Skeletal muscle cell (primary cell): ENCODE data around the gene TPPP3.
A peak's percentile ranks its signal among the peaks of the same experiment; 100 is the strongest.

Experiments used
- DNase-seq: peaks from one replicate; pipeline ENCODE4 v3.0.0-alpha.2; 2010; ENCODE audit warnings: low read depth
- H3K4me3 ChIP-seq: 2 replicates; pipeline ENCODE4 v1.5.1; 2011; ENCODE audit warnings: low read depth, mild to moderate bottlenecking, control low read depth, low read length, moderate library complexity

Gene TPPP3

DNA sequence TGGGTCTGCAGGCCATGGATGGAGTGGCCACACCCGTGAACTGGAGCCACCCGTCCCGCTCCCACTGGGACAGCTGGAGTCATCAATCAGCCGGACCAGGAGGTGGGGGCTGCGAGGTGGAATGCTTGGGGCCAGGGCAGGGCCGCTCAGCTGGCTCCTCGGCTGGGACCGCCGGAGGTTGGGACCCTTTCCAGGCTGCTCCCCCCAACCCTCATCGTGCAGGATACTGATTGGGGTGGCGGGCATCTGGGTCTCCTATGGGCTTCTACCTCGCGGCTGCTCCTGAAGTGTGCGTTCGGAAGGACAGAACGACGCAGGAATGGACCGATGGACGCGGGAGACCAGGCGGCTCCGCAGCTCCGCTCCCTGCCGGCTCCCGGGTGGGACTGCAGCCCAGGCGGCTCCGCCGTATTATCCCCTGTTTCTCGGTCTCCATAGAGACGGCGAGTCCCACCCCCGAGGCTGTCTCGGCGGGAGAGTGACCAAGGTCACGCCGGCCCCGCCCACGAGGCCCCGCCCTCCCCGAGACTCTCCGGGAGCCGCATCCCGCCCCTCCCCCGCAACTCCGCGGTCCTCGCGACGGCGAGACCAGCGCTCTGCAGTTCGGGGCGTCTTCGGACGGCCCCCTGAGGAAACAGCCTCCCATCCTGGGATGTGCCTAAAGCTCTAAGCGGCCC is at the start of gene TPPP3:
TPPP3 (minus strand) TSS at position 388 of the 677 bp plus-strand sequence. CDS start 2,387 bp downstream, outside the sequence.
- peak within 1 kb of the TSS; percentile 39 for H3K4me3 ChIP-seq

DNA sequence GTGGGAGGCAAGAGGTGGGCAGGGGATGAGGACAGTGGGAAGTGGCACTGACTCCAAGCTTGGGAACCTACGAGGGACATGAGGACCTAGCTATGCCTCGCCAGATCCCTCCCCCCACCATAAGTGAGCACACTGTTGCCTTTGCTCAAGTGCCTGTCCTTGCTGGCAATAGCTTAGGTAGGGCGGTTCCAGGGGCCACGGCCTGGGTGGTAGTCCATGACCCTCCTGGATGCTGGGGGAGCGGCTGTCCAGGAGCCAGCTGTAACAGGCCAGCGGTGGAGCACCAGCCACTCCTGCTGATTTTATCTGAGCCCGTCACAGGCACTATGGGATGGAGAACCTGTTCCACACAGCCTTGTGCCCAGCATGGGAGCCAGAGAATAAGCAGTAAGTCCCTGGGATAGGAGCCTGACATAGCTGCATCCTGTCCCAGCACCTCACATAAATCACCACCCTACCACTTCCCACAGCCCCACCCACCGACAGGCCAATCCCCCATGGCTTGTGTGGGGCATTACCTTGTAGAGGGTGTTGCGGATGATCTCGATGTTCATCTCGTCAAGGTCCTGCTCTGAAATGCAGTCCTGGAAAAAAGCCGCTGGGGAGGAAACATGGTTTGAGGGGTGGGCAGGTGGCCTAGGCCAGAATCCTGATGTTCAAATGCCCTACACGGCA is 49.4 kb upstream of the TPPP3 start:
- no peak overlapping the region for H3K4me3 ChIP-seq
- DNase-seq: no peak

More for the DNA sequence above, at the start of gene TPPP3:
- no peak for DNase-seq

DNA sequence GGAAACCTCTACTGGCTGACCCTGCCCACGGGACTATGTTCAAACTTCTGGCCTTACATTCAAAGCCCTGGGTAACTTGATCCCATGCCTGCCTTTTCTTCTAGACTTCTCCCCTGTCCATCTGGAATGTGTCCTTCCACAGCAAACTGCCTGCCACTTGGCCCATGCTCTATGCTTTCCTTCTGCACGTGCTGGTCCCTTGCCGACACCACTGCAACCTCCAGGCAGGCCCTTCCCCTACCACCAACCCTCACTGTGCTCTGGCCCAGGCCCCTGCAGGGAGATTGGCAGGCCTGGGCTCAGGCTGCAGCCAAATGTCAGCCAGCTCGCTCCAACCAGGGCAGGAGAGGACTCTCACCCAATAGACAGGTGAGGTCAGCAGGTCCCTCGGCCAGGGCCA is 48.6 kb upstream of the TPPP3 start:
- H3K4me3 ChIP-seq: no peak overlapping the region
- no peak for DNase-seq

DNA sequence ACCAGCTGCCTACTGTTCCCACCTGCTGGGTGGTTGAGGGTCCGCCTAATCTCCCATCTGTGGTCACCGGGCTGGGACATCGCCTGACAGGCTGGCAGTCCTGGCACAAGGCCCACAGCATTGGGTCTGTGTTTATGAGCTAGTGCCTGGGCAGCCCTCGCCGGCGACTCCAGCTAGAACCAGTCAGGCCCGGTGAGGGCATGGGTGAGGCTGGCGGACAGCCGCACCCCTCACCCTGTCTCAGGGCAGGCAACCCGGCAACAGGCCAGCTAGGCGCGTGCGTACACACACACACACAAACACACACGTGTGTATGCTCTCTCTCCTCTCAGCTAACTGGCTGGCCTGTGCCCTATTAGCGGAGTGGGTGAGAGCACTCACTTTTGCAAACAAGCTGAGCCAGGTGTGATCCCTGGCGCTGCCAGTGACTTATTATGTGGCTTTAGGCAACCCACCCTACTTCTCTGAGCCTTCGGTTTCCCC is 48.0 kb upstream of the TPPP3 start:
- no peak overlapping the region for H3K4me3 ChIP-seq
- no peak for DNase-seq

DNA sequence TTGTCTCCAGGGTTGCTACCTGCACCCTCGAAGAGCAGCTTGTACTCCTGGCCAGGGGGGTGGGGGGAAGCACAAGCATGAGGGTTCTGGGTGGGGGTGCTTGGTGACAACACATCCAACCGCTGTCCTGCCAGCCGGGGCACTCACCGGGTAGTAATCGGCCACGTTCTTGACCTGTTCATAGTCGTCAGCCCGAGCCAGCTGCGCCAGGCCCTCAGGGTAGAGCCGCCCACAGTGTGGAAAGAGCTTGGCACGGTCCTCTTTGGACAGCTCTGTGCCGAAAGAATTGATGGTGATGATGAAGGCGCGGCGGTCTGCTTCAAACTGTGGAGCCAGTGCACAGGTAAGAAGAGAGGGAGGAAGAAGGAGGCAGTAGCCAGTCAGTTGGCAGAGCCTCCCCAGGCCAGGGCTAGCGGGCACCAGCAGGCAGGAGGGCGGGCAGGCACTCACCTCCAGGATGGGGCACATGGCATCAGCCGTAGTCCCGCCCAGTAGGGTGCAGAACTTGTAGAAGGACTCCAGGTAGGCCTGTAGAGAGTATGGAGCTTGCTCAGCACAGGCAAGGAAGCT is 45.6 kb upstream of the TPPP3 start:
- no peak overlapping the region for H3K4me3 ChIP-seq
- no peak for DNase-seq

DNA sequence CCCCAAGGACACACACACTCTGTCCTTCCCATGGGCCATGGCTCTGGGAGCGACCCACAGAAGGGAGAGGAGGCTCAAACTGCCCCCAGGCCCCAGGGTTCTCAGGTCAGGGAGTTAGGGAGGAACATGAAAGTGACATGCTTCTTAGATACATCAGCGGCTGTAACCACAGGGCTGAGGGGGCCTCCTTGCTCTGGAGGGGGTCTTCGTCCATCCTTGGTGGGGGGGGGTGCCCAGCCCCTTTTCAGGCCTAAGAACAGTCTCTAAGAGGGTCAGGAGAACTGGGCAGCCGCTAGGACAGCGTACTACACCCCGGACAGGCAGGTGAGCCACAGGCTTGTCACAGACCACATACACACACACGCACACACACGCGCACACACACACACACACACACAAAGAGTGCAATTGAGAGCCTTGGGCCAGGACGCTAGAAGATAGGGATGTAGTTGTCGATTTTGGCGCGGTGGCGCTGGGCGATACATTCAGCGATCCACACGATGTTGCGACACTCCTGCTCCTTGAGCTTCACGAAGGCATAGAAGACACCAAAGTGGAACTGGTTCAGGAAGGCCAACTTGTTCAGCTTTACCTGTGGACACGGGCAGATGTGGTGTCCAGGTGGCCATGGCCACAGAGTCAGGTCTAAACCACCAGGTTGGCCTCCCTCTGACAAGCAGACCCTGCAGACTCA is 44.9 kb upstream of the TPPP3 start:
- H3K4me3 ChIP-seq: no peak overlapping the region
- DNase-seq: no peak

DNA sequence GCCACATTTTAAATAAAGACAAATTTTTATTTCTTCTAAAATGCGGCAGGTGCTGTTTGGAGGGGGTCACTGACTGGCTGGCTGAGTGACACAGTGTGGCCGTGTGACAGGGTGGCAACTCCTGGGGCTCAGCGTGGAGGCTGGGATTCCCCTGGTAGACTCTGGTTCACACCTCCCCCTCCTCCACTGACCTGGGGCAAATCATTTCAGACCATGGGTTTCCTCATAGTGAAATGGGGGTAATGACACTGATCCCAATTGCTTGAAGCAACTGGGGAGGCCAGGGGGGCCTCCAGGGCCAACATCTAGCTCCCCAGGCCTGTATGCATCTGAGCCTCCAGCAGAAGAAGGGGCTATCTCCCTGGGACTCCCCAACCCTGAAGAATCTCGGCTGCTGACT is 44.2 kb upstream of the TPPP3 start:
- no peak overlapping the region for H3K4me3 ChIP-seq
- DNase-seq: no peak

DNA sequence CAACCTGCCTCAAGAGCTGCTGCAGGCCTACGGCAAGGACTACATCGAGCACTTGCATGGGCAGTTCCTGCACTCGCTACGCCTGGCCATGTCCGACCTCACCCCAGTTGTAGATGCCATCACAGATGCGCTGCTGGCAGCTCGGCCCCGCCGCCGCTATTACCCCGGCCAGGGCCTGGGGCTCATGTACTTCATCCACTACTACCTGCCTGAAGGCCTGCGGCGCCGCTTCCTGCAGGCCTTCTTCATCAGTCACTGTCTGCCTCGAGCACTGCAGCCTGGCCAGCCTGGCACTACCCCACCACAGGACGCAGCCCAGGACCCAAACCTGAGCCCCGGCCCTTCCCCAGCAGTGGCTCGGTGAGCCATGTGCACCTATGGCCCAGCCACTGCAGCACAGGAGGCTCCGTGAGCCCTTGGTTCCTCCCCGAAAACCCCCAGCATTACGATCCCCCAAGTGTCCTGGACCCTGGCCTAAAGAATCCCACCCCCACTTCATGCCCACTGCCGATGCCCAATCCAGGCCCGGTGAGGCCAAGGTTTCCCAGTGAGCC is 43.4 kb upstream of the TPPP3 start:
- H3K4me3 ChIP-seq: no peak overlapping the region

DNA sequence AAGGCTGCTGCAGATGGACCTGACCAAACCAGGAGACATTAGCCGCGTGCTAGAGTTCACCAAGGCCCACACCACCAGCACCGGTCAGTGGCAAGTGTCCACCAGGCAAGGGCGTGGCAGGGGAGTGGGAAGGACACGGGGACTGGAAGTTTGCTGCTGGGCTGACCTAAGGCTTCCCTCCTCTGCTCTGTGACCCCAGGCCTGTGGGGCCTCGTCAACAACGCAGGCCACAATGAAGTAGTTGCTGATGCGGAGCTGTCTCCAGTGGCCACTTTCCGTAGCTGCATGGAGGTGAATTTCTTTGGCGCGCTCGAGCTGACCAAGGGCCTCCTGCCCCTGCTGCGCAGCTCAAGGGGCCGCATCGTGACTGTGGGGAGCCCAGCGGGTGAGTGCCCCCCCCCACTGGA is 42.5 kb upstream of the TPPP3 start:
- no peak for DNase-seq
- no peak overlapping the region for H3K4me3 ChIP-seq

More for the DNA sequence above, 43.4 kb upstream of the TPPP3 start:
- no peak for DNase-seq

DNA sequence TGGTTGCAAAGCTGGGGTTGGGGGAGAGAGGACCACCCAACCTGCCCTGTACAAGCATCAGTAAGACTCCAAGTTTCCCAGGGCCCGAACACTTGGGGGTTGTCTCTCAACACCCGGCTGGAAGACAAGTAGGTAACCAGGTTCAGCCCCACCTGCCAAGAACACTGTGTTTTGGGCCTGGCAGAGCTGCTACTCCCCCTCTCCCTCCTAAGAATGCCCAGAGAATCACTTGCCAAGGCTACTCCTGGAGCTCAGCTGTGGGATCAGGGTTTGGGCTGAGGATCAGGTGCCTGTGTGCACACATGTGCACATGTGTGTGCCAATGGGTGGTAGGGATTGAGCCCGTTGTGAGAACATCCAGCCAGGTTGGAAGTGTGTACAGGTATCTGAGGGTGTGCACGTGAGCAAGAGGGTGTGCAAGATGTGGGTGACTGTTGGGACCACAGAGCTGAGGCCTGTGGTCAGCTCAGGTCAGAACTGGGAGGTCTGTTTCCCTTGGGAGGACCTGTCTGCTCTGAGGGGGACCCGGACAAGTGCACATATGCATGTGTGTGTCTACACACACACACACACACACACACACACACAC is 39.9 kb upstream of the TPPP3 start:
- DNase-seq: no peak
- no peak overlapping the region for H3K4me3 ChIP-seq

DNA sequence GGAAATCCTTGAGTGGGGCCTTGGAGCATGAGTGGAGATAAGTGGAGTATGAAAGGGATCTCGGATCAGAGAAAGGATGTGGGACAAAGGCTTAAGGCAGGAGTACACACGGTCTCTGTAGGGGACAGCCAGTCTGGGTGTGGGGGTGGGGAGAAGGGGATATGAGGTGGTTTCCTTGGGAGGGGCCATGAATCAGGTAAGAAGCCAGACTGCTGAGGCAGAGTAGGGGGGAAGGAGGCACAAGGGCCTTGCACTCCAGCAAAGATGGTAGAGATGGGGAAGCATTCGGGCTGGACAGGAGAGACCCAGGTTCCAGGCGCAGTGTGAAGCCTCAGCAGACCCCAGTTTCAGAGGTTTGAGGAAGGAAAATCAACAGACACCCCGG is 39.2 kb upstream of the TPPP3 start:
- DNase-seq: no peak
- H3K4me3 ChIP-seq: no peak overlapping the region

DNA sequence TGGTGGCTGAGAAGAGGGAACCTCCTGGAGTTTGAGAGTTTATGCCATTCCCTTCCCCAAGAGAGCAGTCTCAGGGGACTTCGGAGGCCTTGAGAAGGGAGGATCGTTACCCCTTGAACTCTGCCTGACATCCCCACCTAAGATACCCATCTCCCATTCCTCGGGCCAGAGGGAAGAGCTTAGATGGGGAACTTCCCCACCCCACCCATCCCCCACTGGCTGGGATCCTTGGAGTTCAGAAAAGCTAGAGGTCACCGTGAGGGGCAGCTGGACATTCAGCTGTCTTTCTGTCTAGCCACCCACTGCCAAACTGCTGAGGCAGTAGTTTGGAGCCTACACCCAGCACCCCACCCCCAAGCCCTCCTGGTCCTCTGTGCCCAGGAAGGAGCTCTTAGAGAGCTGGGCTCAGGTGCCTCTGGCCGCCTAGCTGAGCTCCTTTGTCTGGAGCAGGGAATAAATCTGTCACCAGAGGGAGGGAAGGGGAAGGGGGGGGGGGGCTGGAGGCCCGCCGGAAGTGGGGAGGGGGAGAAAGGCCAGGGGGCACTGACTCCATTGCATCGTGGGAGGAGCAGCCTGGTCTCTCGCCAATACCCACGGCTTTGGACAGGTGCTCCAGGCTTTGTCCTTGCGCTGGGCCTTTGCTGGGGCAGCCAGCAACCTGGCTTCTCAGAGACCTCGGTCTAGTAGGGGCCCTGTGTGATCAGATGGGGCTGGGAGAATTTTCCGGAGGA is 38.6 kb upstream of the TPPP3 start:
- no peak for DNase-seq
- H3K4me3 ChIP-seq: peak overlapping the region; percentile 45

DNA sequence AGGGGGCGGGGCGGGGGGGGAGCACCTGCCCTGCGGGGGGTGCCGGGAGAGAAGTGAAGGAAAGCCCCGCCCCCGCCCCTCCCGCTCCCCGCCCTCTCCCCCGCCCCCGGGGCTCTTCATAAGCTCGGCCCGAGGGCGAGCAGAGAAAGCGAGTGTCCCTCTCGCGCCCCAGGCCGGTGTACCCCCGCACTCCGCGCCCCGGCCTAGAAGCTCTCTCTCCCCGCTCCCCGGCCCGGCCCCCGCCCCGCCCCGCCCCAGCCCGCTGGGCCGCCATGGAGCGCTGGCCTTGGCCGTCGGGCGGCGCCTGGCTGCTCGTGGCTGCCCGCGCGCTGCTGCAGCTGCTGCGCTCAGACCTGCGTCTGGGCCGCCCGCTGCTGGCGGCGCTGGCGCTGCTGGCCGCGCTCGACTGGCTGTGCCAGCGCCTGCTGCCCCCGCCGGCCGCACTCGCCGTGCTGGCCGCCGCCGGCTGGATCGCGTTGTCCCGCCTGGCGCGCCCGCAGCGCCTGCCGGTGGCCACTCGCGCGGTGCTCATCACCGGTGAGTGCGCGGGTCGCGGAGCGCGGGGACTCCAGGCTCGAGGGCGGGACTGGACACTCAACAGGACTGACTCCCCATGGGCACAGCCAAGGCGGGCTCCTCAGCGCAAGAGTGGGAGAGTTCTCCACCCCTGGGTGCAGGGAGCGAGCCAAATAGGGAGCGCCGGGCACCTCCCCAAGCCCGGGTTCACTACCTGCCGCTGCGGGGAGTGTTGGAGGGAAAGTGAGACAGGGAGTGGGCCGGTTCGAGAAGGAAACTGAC is 37.9 kb upstream of the TPPP3 start, which contains the start of gene HSD11B2:
HSD11B2 (plus strand) TSS at position 145 of the 798 bp plus-strand sequence; CDS start at position 273, 128 bp downstream.
- DNase-seq: no peak
- H3K4me3 ChIP-seq: peak within 1 kb of the TSS; percentile 45

DNA sequence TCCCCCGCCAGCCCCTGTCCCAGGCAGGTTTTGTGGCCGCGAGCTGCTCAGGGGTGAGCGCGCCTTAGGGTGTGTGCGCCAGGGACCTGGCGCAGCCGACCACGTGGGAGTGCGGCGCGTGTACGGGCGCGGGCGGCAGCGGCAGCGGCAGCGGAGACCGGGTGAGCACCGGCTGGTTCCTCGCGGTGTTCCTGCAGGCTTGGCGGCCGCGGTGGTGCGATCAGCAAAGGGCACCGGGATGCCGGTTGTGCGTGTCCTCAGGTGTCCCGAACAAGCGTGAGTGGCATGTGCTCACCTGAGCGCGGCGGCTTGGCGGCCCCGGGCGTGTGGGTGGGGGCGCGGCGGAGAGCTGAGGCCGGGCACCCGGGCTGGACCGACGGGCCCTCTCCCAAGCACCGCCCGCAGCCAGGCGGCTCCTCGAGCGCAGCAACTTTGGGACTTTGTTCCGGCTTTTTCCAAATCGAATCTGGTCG is 37.2 kb upstream of the TPPP3 start:
- no peak for DNase-seq
- H3K4me3 ChIP-seq: peak overlapping the region; percentile 35

DNA sequence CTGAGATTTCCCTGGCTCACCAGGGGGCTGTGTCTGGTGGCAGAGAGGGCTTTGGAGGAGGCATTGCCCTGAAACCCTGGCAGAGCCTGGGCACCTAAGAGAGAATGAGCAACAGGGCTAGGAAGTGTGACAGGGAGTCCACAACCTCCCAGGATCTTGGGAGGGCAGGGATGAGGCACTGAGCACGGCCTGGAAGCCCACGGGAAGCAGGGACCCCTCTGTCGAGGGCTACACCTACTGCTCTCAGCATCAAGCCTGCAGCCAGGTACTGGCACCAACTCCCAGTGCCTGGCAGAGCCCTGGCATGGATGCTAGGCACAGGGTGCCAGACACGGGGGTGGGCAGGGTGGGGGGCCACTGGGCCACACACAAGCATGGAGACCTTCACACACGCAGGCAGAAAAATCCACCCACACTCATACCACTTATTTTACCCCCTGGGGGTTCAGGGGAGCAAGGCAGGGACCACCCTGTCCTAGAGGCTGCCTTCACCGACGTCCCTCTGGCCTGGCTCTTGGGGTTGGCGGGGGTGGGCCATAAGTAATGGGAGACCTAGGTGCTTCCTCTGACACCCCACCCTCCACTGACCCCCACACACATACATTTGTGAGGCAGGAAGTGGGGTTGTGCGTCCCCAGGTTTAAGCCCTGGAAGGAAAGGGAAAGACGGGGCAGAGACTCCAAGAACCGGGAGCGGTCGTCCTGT is 36.7 kb upstream of the TPPP3 start:
- peak overlapping the region; percentile 35 for H3K4me3 ChIP-seq
- DNase-seq: no peak

DNA sequence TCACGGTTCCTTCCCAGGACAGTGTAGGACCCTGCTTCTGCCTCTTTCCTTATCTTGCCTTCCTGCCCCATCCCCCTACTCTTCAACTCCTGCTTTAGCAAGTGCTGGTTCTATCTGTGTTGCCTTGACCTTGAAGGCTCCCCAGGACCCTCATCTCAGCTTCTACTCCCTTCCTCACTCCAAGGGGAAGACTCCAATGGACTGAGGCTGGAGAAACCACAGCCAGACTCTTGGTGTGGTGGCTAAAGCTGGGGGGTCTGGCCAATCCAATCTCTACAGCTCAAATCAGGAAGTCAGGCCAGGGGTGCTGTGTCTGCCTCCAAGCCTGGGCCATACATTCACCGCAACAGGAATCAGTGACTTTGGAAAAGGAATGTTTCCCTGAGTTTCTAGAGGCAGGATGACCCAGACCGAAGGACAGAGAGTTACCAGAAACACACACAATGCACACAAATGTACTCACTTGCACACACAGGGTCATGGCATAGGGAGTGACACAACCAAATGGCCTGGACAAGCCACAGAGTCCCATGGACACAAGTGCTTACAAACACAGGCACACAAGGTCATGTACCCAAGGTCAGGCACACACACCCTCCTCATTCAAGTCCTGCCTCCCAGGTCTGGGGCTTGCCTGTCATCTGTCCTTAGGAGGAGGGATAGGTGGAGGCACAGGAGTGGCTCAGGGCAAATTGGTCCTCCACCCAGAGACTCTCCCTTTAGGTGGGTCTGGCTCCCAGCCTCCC is 35.9 kb upstream of the TPPP3 start:
- no peak overlapping the region for H3K4me3 ChIP-seq
- no peak for DNase-seq
